Measurements from ENCODE around the gene IL7R. TPM values are rescaled to one million over a fixed set of nuclear protein-coding genes. Genes with fewer than 3 reads are reported as not detected.

The IL7R gene
- total RNA-seq, 1 experiment from 2014 or later = 0.41 TPM

DNA sequence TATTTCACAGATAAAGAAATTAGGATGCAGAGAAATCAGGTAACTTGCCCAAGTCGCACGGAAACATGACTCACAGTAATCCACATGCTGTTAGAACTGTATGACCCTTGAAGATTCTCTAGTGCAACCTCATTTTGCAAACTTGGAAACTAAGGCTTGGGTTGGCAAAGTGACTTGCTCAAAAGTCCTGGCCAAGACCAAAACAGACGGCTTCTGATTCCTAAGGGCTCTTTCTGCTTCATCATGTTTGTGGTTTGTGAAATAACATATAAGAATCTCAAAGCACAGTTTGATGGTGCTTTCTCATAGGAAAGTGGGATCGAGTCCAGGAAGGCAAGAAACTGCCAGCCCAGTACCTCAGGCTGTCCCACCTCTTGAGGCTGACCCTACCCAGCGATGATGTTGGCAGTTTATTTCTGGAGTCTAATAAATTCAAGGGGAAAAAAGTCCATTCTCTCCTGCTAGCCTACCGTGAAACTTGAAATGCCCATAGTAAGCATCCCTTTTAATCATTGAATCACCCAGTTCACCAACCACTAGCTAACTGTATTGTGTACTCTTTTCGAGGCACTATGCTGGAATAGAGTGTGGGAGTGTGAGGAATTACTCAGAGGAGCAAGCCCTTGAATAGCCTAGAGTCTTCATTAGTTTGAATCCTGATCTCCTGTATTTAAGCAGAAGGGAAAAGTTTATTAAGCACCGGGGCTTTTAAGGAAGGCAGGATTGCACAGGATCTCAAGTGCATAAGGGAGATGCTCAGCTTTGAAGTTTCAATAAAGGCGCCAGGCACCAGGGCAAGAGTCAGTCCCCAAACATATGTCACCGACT is 67.6 kb downstream of the IL7R start:
- ChIA-PET POLR2A (ENCODE audit: unreplicated experiment) (interaction anchor here (0.6 kb wide), 1 partner anchor 833 kb away, joined by 4 read pairs; no protein-coding TSS in a partner anchor), CTCF (no interaction called here)
- Histone ChIP-seq H3K79me2 (ENCODE audit: low read depth) (no peaks in the 10 kb centered on the region), H3K4me1 (replicated peaks; ENCODE audit: insufficient read depth) (no peaks in the 10 kb centered on the region), H2AFZ (no peak overlapping the region), H4K20me1 (ENCODE audit: insufficient read depth) (no peaks in the 10 kb centered on the region), H3K27ac (no peak overlapping the region), H3K9me2 (ENCODE audit: insufficient read depth) (no peaks in the 10 kb centered on the region), H3K4me2 (no peak overlapping the region), H3K4me3 (no peak overlapping the region), H3K9me3 (ENCODE audit: insufficient read depth, low read depth) (no peaks in the 10 kb centered on the region), H3K36me3 (ENCODE audit: low read depth) (no peaks in the 10 kb centered on the region), H3F3A (ENCODE audit: insufficient read depth, low read depth) (no peaks in the 10 kb centered on the region), H3K27me3 (ENCODE audit: insufficient read depth, low read depth) (peaks cover 38% of the 10 kb centered on the region)
- TF ChIP-seq, protein P1, sequence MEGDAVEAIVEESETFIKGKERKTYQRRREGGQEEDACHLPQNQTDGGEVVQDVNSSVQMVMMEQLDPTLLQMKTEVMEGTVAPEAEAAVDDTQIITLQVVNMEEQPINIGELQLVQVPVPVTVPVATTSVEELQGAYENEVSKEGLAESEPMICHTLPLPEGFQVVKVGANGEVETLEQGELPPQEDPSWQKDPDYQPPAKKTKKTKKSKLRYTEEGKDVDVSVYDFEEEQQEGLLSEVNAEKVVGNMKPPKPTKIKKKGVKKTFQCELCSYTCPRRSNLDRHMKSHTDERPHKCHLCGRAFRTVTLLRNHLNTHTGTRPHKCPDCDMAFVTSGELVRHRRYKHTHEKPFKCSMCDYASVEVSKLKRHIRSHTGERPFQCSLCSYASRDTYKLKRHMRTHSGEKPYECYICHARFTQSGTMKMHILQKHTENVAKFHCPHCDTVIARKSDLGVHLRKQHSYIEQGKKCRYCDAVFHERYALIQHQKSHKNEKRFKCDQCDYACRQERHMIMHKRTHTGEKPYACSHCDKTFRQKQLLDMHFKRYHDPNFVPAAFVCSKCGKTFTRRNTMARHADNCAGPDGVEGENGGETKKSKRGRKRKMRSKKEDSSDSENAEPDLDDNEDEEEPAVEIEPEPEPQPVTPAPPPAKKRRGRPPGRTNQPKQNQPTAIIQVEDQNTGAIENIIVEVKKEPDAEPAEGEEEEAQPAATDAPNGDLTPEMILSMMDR (conservative IDR thresholded peaks at IDR 0.05) = no peak
- no peak for TF ChIP-seq EZH2 (IDR thresholded peaks at IDR 0.05; ENCODE audit: low read depth)
- no TSS peak for BruUV-seq (replicated peaks)
- DNase-seq = no peak
- intact Hi-C loops (cut with micrococcal nuclease; ENCODE audit: unreplicated experiment) = loop anchor here (10.0 kb wide), 2 partner anchors 390 to 1010 kb away; partner anchors contain the start of genes BRIX1 and RAD1

DNA sequence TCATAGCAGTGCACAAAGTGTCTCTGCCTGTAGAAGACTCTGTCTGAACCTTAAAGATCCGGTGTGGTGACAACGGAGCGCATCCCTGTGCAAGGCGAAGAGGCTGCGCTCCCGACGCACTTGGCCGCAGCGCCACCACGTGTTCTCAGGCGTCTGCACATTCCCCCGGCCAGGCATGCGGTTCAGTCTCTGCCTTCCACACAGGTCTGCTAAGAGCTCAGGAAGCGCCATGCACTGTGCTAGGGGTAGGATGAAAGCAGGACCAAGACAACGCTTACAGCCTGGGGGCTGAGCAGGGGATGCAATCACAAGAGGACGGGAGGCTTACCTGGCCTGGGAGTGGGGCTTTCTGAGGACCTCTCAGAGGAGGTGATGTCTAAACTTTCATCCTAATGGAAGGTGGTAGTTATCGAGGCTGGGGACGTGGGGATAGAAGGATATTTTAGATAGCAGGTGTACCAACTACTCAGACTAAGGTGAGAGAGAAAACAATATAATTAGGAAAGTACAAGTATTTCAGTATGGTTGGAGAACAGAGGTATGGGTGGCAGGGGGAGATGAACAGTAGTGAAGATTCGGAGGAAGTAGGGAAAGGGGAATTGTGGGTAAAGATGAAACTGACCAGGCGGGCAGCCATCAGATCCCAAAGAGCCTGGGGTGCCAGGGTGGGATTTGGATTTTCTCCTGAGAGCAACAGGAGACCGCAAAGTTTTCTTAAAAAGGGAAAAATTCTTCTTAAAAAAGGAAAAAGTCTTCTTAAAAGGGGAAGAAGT is 68.4 kb downstream of the IL7R start:
- Histone ChIP-seq H2AFZ (no peak overlapping the region), H3K27ac (no peak overlapping the region), H4K20me1 (ENCODE audit: insufficient read depth) (no peaks in the 10 kb centered on the region), H3K4me1 (replicated peaks; ENCODE audit: insufficient read depth) (no peaks in the 10 kb centered on the region), H3K79me2 (ENCODE audit: low read depth) (no peaks in the 10 kb centered on the region), H3K4me2 (no peak overlapping the region), H3K36me3 (ENCODE audit: low read depth) (no peaks in the 10 kb centered on the region), H3K9me2 (ENCODE audit: insufficient read depth) (no peaks in the 10 kb centered on the region), H3K4me3 (no peak overlapping the region), H3K9me3 (ENCODE audit: insufficient read depth, low read depth) (no peaks in the 10 kb centered on the region), H3K27me3 (ENCODE audit: insufficient read depth, low read depth) (peaks cover 42% of the 10 kb centered on the region), H3F3A (ENCODE audit: insufficient read depth, low read depth) (no peaks in the 10 kb centered on the region)
- BruUV-seq (replicated peaks) = no TSS peak
- ChIA-PET POLR2A (ENCODE audit: unreplicated experiment) (no interaction called here), CTCF (interaction anchor here (0.6 to 1.2 kb wide), 6 partner anchors 273 to 1890 kb away, joined by 3 to 12 read pairs (median 6); partner anchors contain the start of gene SPEF2)
- TF ChIP-seq, protein P1 (conservative IDR thresholded peaks at IDR 0.05) = peak; percentile 38; the same call in 1 of the 2 replicates
- TF ChIP-seq EZH2 (IDR thresholded peaks at IDR 0.05; ENCODE audit: low read depth) = no peak
- intact Hi-C loops (cut with micrococcal nuclease; ENCODE audit: unreplicated experiment) = loop anchor here (1.0 to 10.0 kb wide), 3 partner anchors 148 to 1010 kb away; partner anchors contain the start of genes BRIX1 and RAD1
- DNase-seq = peak in 1 of 2 experiments; percentile 42

DNA sequence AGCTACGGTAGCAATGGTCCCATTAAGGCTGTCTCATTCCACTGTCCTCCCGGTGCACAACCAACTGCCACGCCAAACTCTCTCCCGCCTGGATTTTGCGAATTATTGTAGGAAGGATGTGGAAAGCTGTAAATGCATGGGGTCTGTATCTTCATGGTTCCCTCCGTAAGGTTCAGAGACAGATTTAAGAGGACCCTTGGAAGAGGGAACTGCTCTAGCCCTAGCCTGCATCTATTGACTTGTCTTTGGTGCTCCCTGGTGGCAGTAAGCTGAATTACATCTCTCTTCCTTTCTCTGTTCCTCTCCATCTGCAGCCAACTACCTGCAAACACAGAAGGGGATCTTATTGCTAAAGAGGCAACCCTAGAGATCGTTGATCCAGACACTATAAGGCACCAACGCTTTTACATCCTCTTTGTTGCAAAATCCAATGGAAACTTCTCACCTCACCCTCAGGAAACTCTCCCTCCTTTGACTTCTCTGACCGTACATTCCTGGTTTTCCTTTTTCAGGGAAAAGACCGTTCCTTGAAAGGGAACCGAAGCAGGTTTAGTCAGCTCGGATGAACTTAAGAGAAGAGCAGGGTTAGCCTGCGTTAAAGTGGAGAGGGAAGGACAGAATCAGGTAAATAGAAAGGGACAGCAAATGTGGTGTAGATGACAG is 69.8 kb downstream of the IL7R start:
- H3K4me2 ChIP-seq = no peak overlapping the region
- H3K27me3 ChIP-seq (ENCODE audit: insufficient read depth, low read depth) = peaks cover 54% of the 10 kb centered on the region
- POLR2A ChIA-PET (ENCODE audit: unreplicated experiment) = no interaction called here
- no peaks in the 10 kb centered on the region for H3K36me3 ChIP-seq (ENCODE audit: low read depth)
- CTCF ChIA-PET = interaction anchor here (0.6 to 0.9 kb wide), 4 partner anchors 276 to 1389 kb away, joined by 3 to 8 read pairs (median 4); partner anchors contain the start of genes BRIX1 and RAD1
- no peaks in the 10 kb centered on the region for H4K20me1 ChIP-seq (ENCODE audit: insufficient read depth)
- H3K9me3 ChIP-seq (ENCODE audit: insufficient read depth, low read depth) = no peaks in the 10 kb centered on the region
- no peak overlapping the region for H2AFZ ChIP-seq
- DNase-seq = peak in 1 of 2 experiments; percentile 58
- no peak overlapping the region for H3K27ac ChIP-seq
- H3K4me1 ChIP-seq (replicated peaks; ENCODE audit: insufficient read depth) = no peaks in the 10 kb centered on the region
- no peaks in the 10 kb centered on the region for H3K9me2 ChIP-seq (ENCODE audit: insufficient read depth)
- intact Hi-C loops (cut with micrococcal nuclease; ENCODE audit: unreplicated experiment) = loop anchor here (1.0 to 10.0 kb wide), 6 partner anchors 276 to 1452 kb away; partner anchors contain the start of genes BRIX1, RAD1 and SPEF2
- no TSS peak for BruUV-seq (replicated peaks)
- H3K79me2 ChIP-seq (ENCODE audit: low read depth) = no peaks in the 10 kb centered on the region
- TF ChIP-seq, protein P1 (conservative IDR thresholded peaks at IDR 0.05) = peak; percentile 99
- TF ChIP-seq EZH2 (IDR thresholded peaks at IDR 0.05; ENCODE audit: low read depth) = no peak
- no peaks in the 10 kb centered on the region for H3F3A ChIP-seq (ENCODE audit: insufficient read depth, low read depth)
- no peak overlapping the region for H3K4me3 ChIP-seq

Data from PC-9 (cell line).